ENCODE results near the gene CREB3L2. TPM values are rescaled to one million over a fixed set of nuclear protein-coding genes. Genes with fewer than 3 reads are reported as not detected.
"Not testable (repeated sequence)": the region's sequence is repeated elsewhere in the genome, so short reads cannot be mapped to it uniquely, and the experiment has no call there.

CREB3L2 gene
- total RNA-seq, 2 experiments from 2014 or later, result 14.1 to 15.7 TPM

GRCh38 chr7:137976232-137976631 lies 25.7 kb downstream of the CREB3L2 start:
- no peaks in the 10 kb centered on the region for H3K27me3 Mint-ChIP-seq (ENCODE audit: low read depth)
- no peaks in the 10 kb centered on the region for H3K4me1 Mint-ChIP-seq (ENCODE audit: low read depth)
- CTCF ChIA-PET, result no interaction called here
- H3K27ac Mint-ChIP-seq, result no peak overlapping the region
- H3K36me3 Mint-ChIP-seq (ENCODE audit: low read depth), result peaks cover under 1% of the 10 kb centered on the region
- intact Hi-C loops (cut with micrococcal nuclease), result loop anchor here (2.0 kb wide), 1 partner anchor 17 kb away; no protein-coding TSS in a partner anchor
- no peak overlapping the region for H3K4me3 Mint-ChIP-seq
- no peaks in the 10 kb centered on the region for H3K9me3 Mint-ChIP-seq
- no peak for DNase-seq

- Mint-ChIP-seq H3K36me3 (ENCODE audit: low read depth) (no peaks in the 10 kb centered on the region), H3K4me3 (no peak overlapping the region), H3K4me1 (ENCODE audit: low read depth) (no peaks in the 10 kb centered on the region), H3K9me3 (no peaks in the 10 kb centered on the region), H3K27me3 (ENCODE audit: low read depth) (no peaks in the 10 kb centered on the region), H3K27ac (no peak overlapping the region)
- no peak for DNase-seq
- intact Hi-C loops (cut with micrococcal nuclease), result loop anchor here (2.0 kb wide), 1 partner anchor 17 kb away; no protein-coding TSS in a partner anchor
- CTCF ChIA-PET, result no interaction called here
Observed at GRCh38 chr7:137975768-137976167, 26.1 kb downstream of the CREB3L2 start.

- CTCF ChIA-PET, result no interaction called here
- Mint-ChIP-seq H3K9me3 (no peaks in the 10 kb centered on the region), H3K36me3 (ENCODE audit: low read depth) (peaks cover 1% of the 10 kb centered on the region), H3K27ac (no peak overlapping the region), H3K4me3 (no peak overlapping the region), H3K27me3 (ENCODE audit: low read depth) (no peaks in the 10 kb centered on the region), H3K4me1 (ENCODE audit: low read depth) (no peaks in the 10 kb centered on the region)
- no peak for DNase-seq
- intact Hi-C loops (cut with micrococcal nuclease), result no loop called here
Observed at GRCh38 chr7:137975221-137975620, 26.7 kb downstream of the CREB3L2 start.

- intact Hi-C loops (cut with micrococcal nuclease), result no loop called here
- no peaks in the 10 kb centered on the region for H3K4me1 Mint-ChIP-seq (ENCODE audit: low read depth)
Observed at GRCh38 chr7:137974766-137975165, 27.1 kb downstream of the CREB3L2 start.

GRCh38 chr7:137970253-137970975 lies 31.5 kb downstream of the CREB3L2 start:
- Mint-ChIP-seq H3K9me3 (no peaks in the 10 kb centered on the region), H3K4me3 (no peak overlapping the region), H3K4me1 (ENCODE audit: low read depth) (peaks cover 22% of the 10 kb centered on the region), H3K36me3 (ENCODE audit: low read depth) (peaks cover 4% of the 10 kb centered on the region), H3K27ac (no peak overlapping the region), H3K27me3 (ENCODE audit: low read depth) (no peaks in the 10 kb centered on the region)
- DNase-seq, result no peak
- CTCF ChIA-PET, result no interaction called here
- intact Hi-C loops (cut with micrococcal nuclease), result no loop called here

More at GRCh38 chr7:137974766-137975165, 27.1 kb downstream of the CREB3L2 start:
- H3K27me3 Mint-ChIP-seq (ENCODE audit: low read depth), result no peaks in the 10 kb centered on the region
- DNase-seq, result no peak
- peaks cover 2% of the 10 kb centered on the region for H3K36me3 Mint-ChIP-seq (ENCODE audit: low read depth)
- no peaks in the 10 kb centered on the region for H3K9me3 Mint-ChIP-seq
- no peak overlapping the region for H3K27ac Mint-ChIP-seq
- H3K4me3 Mint-ChIP-seq, result no peak overlapping the region
- CTCF ChIA-PET, result no interaction called here

DNA sequence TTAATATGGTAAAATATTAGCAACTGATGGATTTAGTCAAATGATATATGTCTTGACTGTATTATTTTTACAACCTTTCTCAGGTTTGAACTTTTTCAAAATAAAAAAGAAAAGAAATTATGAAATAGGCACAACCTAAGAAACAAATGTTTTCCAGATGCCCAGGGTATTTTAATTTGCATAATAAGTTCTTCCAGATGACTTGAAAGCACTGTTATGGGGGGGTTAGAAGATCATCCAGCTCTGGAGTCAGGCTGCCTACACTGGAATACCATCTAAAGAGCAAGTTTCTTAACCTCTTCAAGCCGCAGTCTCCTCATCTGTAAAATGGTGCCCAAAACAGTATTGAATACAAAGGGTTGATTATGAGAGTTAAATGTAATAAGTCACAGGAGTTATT lies 32.1 kb downstream of the CREB3L2 start:
- Mint-ChIP-seq H3K4me1 (ENCODE audit: low read depth) (peaks cover 22% of the 10 kb centered on the region), H3K4me3 (no peak overlapping the region), H3K9me3 (no peaks in the 10 kb centered on the region), H3K36me3 (ENCODE audit: low read depth) (peaks cover 4% of the 10 kb centered on the region), H3K27me3 (ENCODE audit: low read depth) (no peaks in the 10 kb centered on the region), H3K27ac (no peak overlapping the region)
- DNase-seq, result no peak
- CTCF ChIA-PET, result no interaction called here
- intact Hi-C loops (cut with micrococcal nuclease), result no loop called here

- Mint-ChIP-seq H3K36me3 (ENCODE audit: low read depth) (peaks cover 4% of the 10 kb centered on the region), H3K27me3 (ENCODE audit: low read depth) (no peaks in the 10 kb centered on the region), H3K27ac (no peak overlapping the region), H3K9me3 (no peaks in the 10 kb centered on the region), H3K4me3 (no peak overlapping the region), H3K4me1 (ENCODE audit: low read depth) (peaks cover 22% of the 10 kb centered on the region)
- CTCF ChIA-PET, result interaction anchor here (0.8 to 1.4 kb wide), 3 partner anchors 13 to 66 kb away, joined by 3 read pairs; no protein-coding TSS in a partner anchor
- intact Hi-C loops (cut with micrococcal nuclease), result no loop called here
- no peak for DNase-seq
Observed at GRCh38 chr7:137968890-137969289, 33.0 kb downstream of the CREB3L2 start.

GRCh38 chr7:137968339-137968738 lies 33.5 kb downstream of the CREB3L2 start:
- H3K36me3 Mint-ChIP-seq (ENCODE audit: low read depth); H3K9me3 Mint-ChIP-seq; DNase-seq; H3K4me3 Mint-ChIP-seq; H3K27ac Mint-ChIP-seq; H3K27me3 Mint-ChIP-seq (ENCODE audit: low read depth); intact Hi-C loops (cut with micrococcal nuclease): not testable (repeated sequence)
- peaks cover 22% of the 10 kb centered on the region for H3K4me1 Mint-ChIP-seq (ENCODE audit: low read depth)
- CTCF ChIA-PET, result interaction anchor here (0.8 to 1.4 kb wide), 2 partner anchors 14 to 65 kb away, joined by 3 read pairs; no protein-coding TSS in a partner anchor

DNA sequence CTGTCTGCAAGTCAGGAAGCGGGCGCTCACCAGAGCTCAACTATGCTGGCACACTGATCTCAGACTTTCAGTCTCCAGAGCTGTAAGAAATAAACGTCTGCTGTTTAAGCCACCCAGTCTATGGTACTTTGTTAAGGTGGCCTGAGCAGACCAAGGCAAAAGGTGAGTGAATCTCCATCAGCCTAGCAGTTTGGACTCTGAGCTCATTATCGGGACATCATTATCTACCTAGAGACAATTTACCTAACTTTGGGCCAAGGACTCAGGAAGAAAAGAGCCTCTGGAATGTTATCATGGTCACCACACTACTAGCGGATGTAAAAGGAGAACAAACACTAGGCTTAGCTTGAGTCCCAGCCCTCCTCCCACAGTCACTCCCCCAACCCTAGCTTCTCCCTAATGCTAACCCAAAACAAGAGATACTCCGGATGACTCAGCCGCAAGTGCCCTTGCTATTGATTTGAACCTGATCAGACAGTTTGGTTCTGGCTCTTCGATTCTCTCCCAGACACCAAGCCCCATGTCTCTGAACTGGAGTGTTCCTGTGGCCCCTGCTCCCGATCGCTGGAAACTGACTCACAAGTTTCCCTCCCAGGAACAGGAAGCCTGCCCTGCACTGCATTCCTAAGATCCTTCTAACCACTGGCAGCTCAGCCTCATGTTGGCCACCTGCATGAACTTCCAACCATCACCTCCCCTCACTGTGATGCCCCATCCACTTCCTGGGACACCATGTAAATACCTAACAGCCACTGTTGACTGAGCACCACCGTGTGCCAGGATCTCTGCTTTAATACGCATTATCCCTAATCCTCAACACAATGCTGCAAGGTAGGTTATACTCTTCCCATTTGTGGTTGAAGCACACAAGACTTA lies 34.5 kb downstream of the CREB3L2 start:
- Mint-ChIP-seq H3K4me1 (ENCODE audit: low read depth) (peaks cover 24% of the 10 kb centered on the region), H3K4me3 (no peak overlapping the region), H3K36me3 (ENCODE audit: low read depth) (peaks cover 6% of the 10 kb centered on the region), H3K9me3 (no peaks in the 10 kb centered on the region), H3K27me3 (ENCODE audit: low read depth) (no peaks in the 10 kb centered on the region), H3K27ac (no peak overlapping the region)
- no peak for DNase-seq
- CTCF ChIA-PET, result interaction anchor here (0.7 to 1.1 kb wide), 4 partner anchors 36 to 49 kb away, joined by 3 to 4 read pairs (median 3); no protein-coding TSS in a partner anchor
- intact Hi-C loops (cut with micrococcal nuclease), result no loop called here

GRCh38 chr7:137966641-137967142 lies 35.2 kb downstream of the CREB3L2 start:
- CTCF ChIA-PET, result interaction anchor here (0.7 to 1.1 kb wide), 2 partner anchors 37 to 40 kb away, joined by 3 to 4 read pairs; no protein-coding TSS in a partner anchor
- H3K36me3 Mint-ChIP-seq (ENCODE audit: low read depth), result peaks cover 6% of the 10 kb centered on the region
- no peak for DNase-seq
- H3K27me3 Mint-ChIP-seq (ENCODE audit: low read depth), result no peaks in the 10 kb centered on the region
- no peaks in the 10 kb centered on the region for H3K9me3 Mint-ChIP-seq
- H3K4me3 Mint-ChIP-seq, result no peak overlapping the region
- intact Hi-C loops (cut with micrococcal nuclease), result no loop called here
- H3K27ac Mint-ChIP-seq, result no peak overlapping the region
- peaks cover 27% of the 10 kb centered on the region for H3K4me1 Mint-ChIP-seq (ENCODE audit: low read depth)

DNA sequence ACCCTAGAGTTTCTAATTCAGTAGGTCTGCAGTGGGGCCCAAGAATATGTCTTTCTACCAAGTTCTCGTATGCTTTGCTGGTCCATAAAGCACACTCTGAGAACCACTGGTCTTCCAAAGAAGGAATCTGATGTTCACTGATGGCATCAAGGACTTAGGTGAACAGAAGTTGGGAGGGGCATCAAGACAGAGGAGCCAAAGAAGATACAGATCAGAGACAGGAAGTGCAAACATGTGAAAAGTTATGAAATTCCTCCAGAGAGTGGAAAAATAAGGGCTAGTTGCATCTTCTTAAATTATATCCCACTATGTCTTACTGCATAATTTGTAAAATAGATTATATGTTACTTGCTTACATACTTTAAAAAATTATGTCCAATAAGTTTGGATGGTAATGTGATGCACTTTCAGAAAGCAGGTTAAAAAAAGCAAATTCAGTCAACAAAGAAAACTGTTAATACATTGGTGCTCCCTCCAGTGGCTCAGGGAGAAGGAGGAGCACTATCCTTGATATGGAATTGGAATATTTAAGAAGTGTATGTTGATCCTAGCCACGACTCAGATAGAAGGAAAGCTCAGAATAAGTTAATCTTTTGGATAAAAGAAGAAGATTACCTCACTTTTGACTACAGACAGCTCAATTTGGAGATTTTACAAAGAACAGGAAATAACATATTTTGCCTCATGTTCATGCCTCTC lies 35.8 kb downstream of the CREB3L2 start:
- H3K4me3 Mint-ChIP-seq, result no peak overlapping the region

More for the DNA sequence above, 35.8 kb downstream of the CREB3L2 start:
- DNase-seq, result no peak
- CTCF ChIA-PET, result interaction anchor here (1.1 kb wide), 1 partner anchor 37 kb away, joined by 3 read pairs; no protein-coding TSS in a partner anchor
- Mint-ChIP-seq H3K36me3 (ENCODE audit: low read depth) (peaks cover 6% of the 10 kb centered on the region), H3K4me1 (ENCODE audit: low read depth) (peaks cover 33% of the 10 kb centered on the region), H3K9me3 (no peaks in the 10 kb centered on the region), H3K27ac (no peak overlapping the region), H3K27me3 (ENCODE audit: low read depth) (no peaks in the 10 kb centered on the region)
- intact Hi-C loops (cut with micrococcal nuclease), result no loop called here
